Measurements from ENCODE around the gene ARL6IP4. TPM values are rescaled to one million over a fixed set of nuclear protein-coding genes. Genes with fewer than 3 reads are reported as not detected.

The ARL6IP4 gene
- total RNA-seq, 2 donors from 2014 or later, result 232 to 257 TPM

DNA sequence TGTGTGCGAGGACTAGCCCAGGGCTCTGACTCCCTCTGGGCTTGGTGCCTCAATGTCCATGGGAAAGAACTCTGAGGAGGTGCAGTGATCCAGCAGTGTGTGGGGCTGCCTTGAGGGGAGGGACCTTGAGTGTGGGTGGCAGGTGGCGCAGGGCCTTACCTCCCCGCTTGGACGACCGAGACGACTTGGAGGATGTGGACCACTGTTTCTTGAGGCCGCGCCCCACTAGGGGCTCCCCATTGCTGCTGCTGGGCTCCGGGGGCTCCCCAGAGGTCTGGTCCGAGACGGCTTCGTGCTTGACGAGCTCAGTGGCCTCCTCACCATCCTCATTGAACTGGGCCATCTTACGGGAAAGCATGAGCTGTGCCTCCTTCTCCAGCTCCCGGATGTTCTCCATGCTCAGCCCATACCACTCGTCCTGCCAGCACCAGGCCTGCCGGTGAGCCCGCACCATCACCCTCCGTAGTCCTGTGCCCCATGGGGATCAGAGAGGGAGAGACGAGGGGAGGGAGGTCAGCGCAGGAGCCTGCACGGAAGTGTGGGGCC is 24.7 kb downstream of the ARL6IP4 start:
- Histone ChIP-seq H3K4me3 (no peak overlapping the region), H3K27ac (no peak overlapping the region), H3K36me3 (no peaks in the 10 kb centered on the region), H3K27me3 (replicated peaks; ENCODE audit: insufficient read depth) (no peaks in the 10 kb centered on the region), H3K9me3 (no peaks in the 10 kb centered on the region), H3K4me1 (replicated peaks) (no peaks in the 10 kb centered on the region)
- TF ChIP-seq, protein P1, sequence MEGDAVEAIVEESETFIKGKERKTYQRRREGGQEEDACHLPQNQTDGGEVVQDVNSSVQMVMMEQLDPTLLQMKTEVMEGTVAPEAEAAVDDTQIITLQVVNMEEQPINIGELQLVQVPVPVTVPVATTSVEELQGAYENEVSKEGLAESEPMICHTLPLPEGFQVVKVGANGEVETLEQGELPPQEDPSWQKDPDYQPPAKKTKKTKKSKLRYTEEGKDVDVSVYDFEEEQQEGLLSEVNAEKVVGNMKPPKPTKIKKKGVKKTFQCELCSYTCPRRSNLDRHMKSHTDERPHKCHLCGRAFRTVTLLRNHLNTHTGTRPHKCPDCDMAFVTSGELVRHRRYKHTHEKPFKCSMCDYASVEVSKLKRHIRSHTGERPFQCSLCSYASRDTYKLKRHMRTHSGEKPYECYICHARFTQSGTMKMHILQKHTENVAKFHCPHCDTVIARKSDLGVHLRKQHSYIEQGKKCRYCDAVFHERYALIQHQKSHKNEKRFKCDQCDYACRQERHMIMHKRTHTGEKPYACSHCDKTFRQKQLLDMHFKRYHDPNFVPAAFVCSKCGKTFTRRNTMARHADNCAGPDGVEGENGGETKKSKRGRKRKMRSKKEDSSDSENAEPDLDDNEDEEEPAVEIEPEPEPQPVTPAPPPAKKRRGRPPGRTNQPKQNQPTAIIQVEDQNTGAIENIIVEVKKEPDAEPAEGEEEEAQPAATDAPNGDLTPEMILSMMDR (IDR thresholded peaks at IDR 0.05), result no peak
- TF ChIP-seq POLR2A (IDR thresholded peaks at IDR 0.05), result no peak
- 94% methylated on average over 22 of the region's 22 CpGs for WGBS
- intact Hi-C loops (cut with DNase I), result no loop called here
- DNase-seq (ENCODE audit: low spot score), result no peak

DNA sequence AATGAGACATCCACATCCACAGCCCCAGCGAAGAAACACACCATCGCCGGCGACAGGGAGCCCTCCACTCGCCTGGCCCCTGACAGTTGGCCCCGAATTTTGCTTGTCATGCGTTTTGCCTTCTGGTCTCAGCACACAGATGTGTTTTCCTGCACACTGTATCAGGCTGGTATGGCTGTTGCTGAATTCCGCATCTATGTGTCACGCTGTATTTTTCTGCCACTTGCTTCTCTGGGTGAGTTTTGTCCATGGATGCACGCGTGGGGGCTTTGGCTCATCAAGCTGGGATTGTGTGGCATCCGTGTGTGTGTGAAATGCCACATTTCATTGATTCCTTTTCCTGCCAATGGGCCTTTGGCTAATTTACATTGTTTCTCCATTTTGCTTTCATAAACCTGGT is 26.5 kb downstream of the ARL6IP4 start:
- DNase-seq (ENCODE audit: low spot score), result no peak
- H3K4me3 ChIP-seq, result no peak overlapping the region
- 81% methylated on average over 12 of the region's 12 CpGs for WGBS
- no peaks in the 10 kb centered on the region for H3K4me1 ChIP-seq (replicated peaks)
- no peaks in the 10 kb centered on the region for H3K27me3 ChIP-seq (replicated peaks; ENCODE audit: insufficient read depth)
- intact Hi-C loops (cut with DNase I), result no loop called here
- H3K36me3 ChIP-seq, result no peaks in the 10 kb centered on the region
- H3K27ac ChIP-seq, result no peak overlapping the region
- no peaks in the 10 kb centered on the region for H3K9me3 ChIP-seq
- TF ChIP-seq POLR2A (IDR thresholded peaks at IDR 0.05), result no peak
- TF ChIP-seq, protein P1 (IDR thresholded peaks at IDR 0.05), result no peak
- TF ChIP-seq POLR2AphosphoS5 (IDR thresholded peaks at IDR 0.05), result no peak

DNA sequence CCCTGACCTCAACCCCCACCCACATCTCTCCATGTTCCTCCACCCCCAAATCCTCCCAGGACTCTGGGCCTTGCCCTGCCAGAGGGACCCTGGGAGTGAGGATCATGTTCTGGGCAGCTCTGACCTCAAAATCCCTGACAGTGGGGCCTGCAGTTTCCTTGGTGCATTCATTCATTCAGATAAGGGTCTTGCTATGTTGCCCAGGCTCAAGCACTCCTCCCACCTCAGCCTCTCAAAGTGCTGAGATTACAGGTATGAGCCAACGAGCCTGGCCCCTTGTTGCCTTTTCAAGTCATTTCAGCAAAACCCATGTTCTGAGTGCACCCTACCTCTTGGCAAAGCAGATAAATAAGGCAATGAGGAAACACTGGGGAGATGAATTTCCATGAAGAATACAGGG is 29.6 kb downstream of the ARL6IP4 start:
- TF ChIP-seq POLR2A (IDR thresholded peaks at IDR 0.05) (no peak), POLR2AphosphoS5 (IDR thresholded peaks at IDR 0.05) (no peak)
- TF ChIP-seq, protein P1 (IDR thresholded peaks at IDR 0.05), result no peak
- Histone ChIP-seq H3K9me3 (no peaks in the 10 kb centered on the region), H3K4me1 (replicated peaks) (no peaks in the 10 kb centered on the region), H3K27ac (no peak overlapping the region), H3K4me3 (no peak overlapping the region), H3K36me3 (no peaks in the 10 kb centered on the region), H3K27me3 (replicated peaks; ENCODE audit: insufficient read depth) (no peaks in the 10 kb centered on the region)
- intact Hi-C loops (cut with DNase I), result no loop called here
- no peak for DNase-seq (ENCODE audit: low spot score)
- 89% methylated on average over 1 of the region's 1 CpG for WGBS

DNA sequence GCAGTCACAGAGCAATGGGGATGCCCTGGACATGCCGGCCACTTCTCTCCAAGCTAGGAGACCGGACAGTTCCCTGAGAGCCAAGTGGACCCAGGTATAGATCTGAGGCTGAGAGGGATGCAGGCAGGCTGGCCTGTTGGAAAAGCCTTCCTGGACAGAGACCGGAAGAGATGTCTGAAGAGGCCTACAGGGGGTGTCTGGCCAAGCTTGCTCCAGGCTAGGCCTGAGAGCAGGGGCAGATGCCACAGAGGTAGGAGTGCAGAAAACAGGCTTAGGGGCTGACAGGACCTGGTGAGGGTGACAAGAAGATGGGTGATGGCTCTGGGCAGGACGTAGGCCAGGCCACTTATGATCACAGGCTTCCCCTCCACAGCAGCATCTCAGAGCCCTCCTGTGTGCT is 30.2 kb downstream of the ARL6IP4 start:
- 92% methylated on average over 4 of the region's 4 CpGs for WGBS

DNA sequence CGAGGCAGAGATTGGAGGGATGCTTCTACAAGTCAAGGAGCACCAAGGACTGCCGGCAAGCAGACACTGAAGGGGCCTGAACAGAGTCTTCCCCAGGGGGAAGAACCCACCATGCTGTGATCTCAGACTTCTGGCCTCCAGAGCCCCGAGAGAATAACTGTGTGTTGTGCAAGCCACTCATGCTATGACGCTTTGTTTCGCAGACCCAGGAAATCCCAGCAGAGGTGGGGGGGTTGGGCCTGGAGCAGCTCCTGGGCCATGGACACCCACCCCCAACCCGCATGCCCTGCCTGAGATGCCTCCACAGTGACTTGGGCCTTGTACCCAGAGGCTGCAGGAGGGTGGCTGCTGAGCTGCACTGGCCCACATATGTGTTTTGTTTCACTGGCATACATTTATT is 31.2 kb downstream of the ARL6IP4 start:
- H3K27ac ChIP-seq, result no peak overlapping the region
- TF ChIP-seq, protein P1 (IDR thresholded peaks at IDR 0.05), result no peak
- no peak for TF ChIP-seq POLR2AphosphoS5 (IDR thresholded peaks at IDR 0.05)
- no peak for TF ChIP-seq POLR2A (IDR thresholded peaks at IDR 0.05)
- H3K36me3 ChIP-seq, result no peaks in the 10 kb centered on the region
- intact Hi-C loops (cut with DNase I), result no loop called here
- DNase-seq (ENCODE audit: low spot score), result no peak
- H3K9me3 ChIP-seq, result no peaks in the 10 kb centered on the region
- H3K27me3 ChIP-seq (replicated peaks; ENCODE audit: insufficient read depth), result no peaks in the 10 kb centered on the region
- 77% methylated on average over 6 of the region's 6 CpGs for WGBS
- no peaks in the 10 kb centered on the region for H3K4me1 ChIP-seq (replicated peaks)
- H3K4me3 ChIP-seq, result no peak overlapping the region

More for the DNA sequence above, 30.2 kb downstream of the ARL6IP4 start:
- no peak for DNase-seq (ENCODE audit: low spot score)
- H3K27ac ChIP-seq, result no peak overlapping the region
- TF ChIP-seq POLR2AphosphoS5 (IDR thresholded peaks at IDR 0.05), result no peak
- TF ChIP-seq POLR2A (IDR thresholded peaks at IDR 0.05), result no peak
- TF ChIP-seq, protein P1 (IDR thresholded peaks at IDR 0.05), result no peak
- no peaks in the 10 kb centered on the region for H3K9me3 ChIP-seq
- H3K4me1 ChIP-seq (replicated peaks), result no peaks in the 10 kb centered on the region
- H3K27me3 ChIP-seq (replicated peaks; ENCODE audit: insufficient read depth), result no peaks in the 10 kb centered on the region
- intact Hi-C loops (cut with DNase I), result no loop called here
- H3K4me3 ChIP-seq, result no peak overlapping the region
- H3K36me3 ChIP-seq, result no peaks in the 10 kb centered on the region
